ENCODE results near the gene UNC119B. TPM values are rescaled to one million over a fixed set of nuclear protein-coding genes. Genes with fewer than 3 reads are reported as not detected.

Gene UNC119B
- total RNA-seq, 4 donors from 2014 or later: 5.0 to 20.3 (median 13.9) TPM

DNA sequence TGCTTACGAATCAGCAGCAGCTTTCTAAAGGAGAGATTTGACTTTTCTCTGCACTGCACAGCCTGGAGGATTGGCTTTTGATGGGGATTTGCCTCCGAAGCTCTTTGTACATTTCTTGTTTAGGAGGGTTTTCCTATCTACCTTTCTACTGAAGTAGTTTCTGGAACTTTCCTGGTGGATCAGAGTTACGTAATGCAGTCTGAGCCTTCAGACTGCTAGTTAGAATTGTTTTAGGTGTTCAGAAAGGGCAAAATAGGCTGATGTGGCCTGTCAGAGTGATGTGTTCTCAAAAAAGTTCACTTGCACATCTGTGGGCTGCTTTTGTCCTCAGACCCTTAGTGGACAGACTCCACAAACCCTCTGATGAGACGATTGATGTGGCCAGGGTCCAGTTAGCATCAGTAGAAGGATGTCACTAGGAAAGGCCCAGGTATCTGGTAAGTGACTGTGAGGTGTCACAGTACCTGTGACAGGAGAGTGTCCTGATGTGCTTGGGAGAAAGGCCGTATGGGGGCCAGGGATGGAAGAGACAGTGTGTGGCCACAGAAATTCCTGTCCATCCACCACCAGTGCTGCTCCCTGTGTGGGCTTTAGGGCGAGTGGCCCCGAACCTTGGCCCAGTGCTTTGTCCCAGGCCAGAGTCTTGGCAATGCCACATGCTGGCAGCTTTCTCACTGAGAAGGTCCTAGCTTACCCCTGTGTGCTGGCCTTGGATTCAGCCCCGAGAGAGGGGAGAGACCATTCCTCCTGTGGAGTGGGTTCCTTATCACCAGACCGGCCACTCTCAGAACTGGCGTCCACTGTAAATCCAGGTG is 10.9 kb downstream of the UNC119B start:
- no peak for DNase-seq (ENCODE audit: low spot score in 2 of 2)
- TF ChIP-seq, protein P1, sequence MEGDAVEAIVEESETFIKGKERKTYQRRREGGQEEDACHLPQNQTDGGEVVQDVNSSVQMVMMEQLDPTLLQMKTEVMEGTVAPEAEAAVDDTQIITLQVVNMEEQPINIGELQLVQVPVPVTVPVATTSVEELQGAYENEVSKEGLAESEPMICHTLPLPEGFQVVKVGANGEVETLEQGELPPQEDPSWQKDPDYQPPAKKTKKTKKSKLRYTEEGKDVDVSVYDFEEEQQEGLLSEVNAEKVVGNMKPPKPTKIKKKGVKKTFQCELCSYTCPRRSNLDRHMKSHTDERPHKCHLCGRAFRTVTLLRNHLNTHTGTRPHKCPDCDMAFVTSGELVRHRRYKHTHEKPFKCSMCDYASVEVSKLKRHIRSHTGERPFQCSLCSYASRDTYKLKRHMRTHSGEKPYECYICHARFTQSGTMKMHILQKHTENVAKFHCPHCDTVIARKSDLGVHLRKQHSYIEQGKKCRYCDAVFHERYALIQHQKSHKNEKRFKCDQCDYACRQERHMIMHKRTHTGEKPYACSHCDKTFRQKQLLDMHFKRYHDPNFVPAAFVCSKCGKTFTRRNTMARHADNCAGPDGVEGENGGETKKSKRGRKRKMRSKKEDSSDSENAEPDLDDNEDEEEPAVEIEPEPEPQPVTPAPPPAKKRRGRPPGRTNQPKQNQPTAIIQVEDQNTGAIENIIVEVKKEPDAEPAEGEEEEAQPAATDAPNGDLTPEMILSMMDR (IDR thresholded peaks at IDR 0.05): no peak
- no peak for TF ChIP-seq POLR2A (IDR thresholded peaks at IDR 0.05)
- intact Hi-C loops (cut with DNase I; ENCODE audit: low total_unique reads): no loop called here
- H3K4me3 ChIP-seq (ENCODE audit: low read depth, poor library complexity, severe bottlenecking): no peak overlapping the region
- 93 to 94% methylated on average over 10 of the region's 10 CpGs for WGBS, 2 donors

DNA sequence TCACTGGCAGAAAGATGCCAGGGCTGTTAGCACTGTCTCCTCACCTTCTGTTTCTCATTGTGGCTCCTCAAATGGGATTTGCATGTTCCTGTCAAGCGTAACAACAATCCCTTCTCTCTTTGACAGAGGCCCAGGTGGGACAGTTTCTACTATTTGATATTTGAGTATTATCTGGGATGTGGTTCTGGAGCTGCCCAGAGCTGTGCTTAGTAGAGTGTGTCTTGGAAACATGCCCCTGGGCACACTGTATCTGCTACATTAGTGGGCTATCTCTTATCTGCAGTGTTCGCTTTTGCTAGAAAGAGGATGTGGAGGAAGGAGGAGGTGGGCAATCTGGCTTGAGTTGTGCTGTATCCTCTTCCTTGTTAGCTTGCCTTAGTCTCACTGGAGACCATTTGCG is 11.6 kb downstream of the UNC119B start:
- TF ChIP-seq, protein P1 (IDR thresholded peaks at IDR 0.05): no peak
- no peak for TF ChIP-seq POLR2A (IDR thresholded peaks at IDR 0.05)
- 88 to 94% methylated on average over 3 of the region's 3 CpGs for WGBS, 2 donors
- no peak overlapping the region for H3K4me3 ChIP-seq (ENCODE audit: low read depth, poor library complexity, severe bottlenecking)
- DNase-seq (ENCODE audit: low spot score in 2 of 2): no peak
- intact Hi-C loops (cut with DNase I; ENCODE audit: low total_unique reads): no loop called here

DNA sequence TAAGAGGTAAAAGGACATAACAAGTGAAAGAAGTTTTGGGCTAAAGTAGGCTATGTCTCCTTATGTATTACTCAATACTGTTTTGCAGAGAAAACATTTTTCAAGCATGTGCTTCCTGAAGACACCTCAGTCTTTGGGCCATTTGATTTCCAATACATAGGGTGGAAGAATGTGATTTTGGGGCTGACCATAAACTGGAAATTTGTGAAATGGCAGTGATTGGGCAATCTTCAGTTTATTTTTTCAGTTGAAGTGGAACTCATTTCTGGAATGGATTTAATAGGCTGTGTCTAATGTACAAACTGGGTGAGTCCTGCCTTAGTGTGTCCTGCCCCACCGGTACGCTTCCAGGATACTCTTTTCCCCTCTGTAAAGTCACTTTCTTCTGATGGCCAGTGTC is 12.5 kb downstream of the UNC119B start:
- DNase-seq (ENCODE audit: low spot score in 2 of 2): no peak
- intact Hi-C loops (cut with DNase I; ENCODE audit: low total_unique reads): no loop called here
- TF ChIP-seq, protein P1 (IDR thresholded peaks at IDR 0.05): no peak
- no peak for TF ChIP-seq POLR2A (IDR thresholded peaks at IDR 0.05)
- H3K4me3 ChIP-seq (ENCODE audit: low read depth, poor library complexity, severe bottlenecking): no peak overlapping the region
- 92 to 97% methylated on average over 2 of the region's 2 CpGs for WGBS, 2 donors

DNA sequence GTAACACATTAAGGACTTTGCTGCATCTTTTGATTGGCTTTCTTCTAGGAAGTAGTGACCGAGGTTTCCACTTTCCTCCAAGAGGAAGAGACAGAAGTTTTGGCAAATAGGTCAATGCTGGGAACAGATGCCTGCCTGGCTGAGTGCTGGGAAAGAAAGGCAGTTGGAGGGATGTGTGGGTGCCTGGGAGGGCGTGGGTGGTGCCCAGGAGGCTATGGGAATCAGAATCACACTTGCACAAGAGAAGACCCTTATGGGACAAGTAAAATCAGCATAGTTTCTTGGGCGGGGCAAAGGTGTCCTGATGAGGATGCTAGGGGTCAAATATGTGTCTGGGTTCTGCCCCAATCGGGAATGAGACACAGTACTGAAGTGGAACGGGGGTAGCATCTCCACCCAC is 14.5 kb downstream of the UNC119B start:
- H3K4me3 ChIP-seq (ENCODE audit: low read depth, poor library complexity, severe bottlenecking): no peak overlapping the region
- no peak for DNase-seq (ENCODE audit: low spot score in 2 of 2)
- intact Hi-C loops (cut with DNase I; ENCODE audit: low total_unique reads): no loop called here
- 66 to 68% methylated on average over 5 of the region's 5 CpGs for WGBS, 2 donors
- no peak for TF ChIP-seq POLR2A (IDR thresholded peaks at IDR 0.05)
- TF ChIP-seq, protein P1 (IDR thresholded peaks at IDR 0.05): no peak

DNA sequence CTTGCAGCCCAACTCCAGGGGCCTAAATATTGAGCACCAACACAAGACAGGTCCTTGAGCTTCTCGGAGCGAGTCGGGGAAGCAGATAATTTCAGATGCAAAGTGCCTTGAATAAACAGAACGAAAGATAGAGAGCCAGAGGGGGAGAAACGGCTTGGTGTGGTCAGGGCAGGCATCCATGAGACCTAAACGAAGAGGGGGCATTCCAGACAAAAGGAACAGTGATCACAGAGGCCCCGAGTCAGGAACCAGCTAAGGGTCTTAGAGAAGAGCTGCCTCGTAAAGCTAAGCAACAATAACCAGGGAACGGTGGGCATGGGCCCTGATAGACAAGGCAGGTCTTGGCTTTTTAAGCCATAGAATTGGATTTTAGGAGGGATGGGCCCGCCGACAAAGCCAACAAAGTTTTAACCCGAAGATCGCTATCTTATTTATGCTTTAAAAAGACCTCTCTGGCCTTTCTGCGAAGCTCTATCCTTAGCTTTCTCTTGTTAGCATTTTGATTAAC is 14.9 kb downstream of the UNC119B start:
- TF ChIP-seq, protein P1 (IDR thresholded peaks at IDR 0.05): no peak
- no peak overlapping the region for H3K4me3 ChIP-seq (ENCODE audit: low read depth, poor library complexity, severe bottlenecking)
- DNase-seq (ENCODE audit: low spot score in 2 of 2): no peak
- 28 to 34% methylated on average over 14 of the region's 14 CpGs for WGBS, 2 donors
- intact Hi-C loops (cut with DNase I; ENCODE audit: low total_unique reads): no loop called here
